PC-3 (cell line): ENCODE results near the gene C1orf105.

Experiments
- EZH2 ChIP-seq: fragments of 300-600 bp; sonication (generic); IDR thresholded peaks from one replicate; pipeline ENCODE4 v1.6.1; 2017; ENCODE audit warnings: antibody characterized with exemption, mild to moderate bottlenecking, low read length; ENCODE audit not compliant: unreplicated experiment
- EZH2phosphoT487 ChIP-seq: fragments of 300-600 bp; sonication (generic); IDR thresholded peaks from 2 replicates; pipeline ENCODE4 v1.6.1; 2018; ENCODE audit warnings: mild to moderate bottlenecking, antibody characterized with exemption, low read length, borderline replicate concordance
- TF ChIP-seq, protein P1 (sequence below): fragments of 300-600 bp; sonication (generic); conservative IDR thresholded peaks from 2 replicates; pipeline ENCODE4 v1.5.1; 2017; ENCODE audit warnings: antibody characterized with exemption, low read depth, mild to moderate bottlenecking, low read length

DNA sequence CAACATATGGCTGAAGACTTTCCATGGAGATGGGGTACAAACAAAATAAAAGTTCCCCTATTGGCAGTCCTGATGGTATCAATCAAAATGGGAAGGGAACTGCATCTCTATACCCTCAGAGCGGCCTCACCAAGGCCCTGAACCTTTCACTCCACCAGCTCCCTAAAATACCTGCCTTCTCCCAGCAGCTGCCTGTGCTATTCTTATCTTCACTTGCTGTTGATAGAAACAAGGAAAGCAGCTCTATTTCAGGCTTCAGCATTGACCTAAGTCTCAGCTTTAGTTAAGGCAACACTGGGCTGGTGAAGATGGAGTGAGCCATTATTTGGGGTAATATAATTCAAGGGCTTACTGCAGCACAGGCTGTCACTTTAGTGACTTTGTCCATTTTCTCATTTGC is 45.1 kb downstream of the C1orf105 start:
- TF ChIP-seq, protein P1, sequence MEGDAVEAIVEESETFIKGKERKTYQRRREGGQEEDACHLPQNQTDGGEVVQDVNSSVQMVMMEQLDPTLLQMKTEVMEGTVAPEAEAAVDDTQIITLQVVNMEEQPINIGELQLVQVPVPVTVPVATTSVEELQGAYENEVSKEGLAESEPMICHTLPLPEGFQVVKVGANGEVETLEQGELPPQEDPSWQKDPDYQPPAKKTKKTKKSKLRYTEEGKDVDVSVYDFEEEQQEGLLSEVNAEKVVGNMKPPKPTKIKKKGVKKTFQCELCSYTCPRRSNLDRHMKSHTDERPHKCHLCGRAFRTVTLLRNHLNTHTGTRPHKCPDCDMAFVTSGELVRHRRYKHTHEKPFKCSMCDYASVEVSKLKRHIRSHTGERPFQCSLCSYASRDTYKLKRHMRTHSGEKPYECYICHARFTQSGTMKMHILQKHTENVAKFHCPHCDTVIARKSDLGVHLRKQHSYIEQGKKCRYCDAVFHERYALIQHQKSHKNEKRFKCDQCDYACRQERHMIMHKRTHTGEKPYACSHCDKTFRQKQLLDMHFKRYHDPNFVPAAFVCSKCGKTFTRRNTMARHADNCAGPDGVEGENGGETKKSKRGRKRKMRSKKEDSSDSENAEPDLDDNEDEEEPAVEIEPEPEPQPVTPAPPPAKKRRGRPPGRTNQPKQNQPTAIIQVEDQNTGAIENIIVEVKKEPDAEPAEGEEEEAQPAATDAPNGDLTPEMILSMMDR: no peak
- TF ChIP-seq EZH2 (no peak), EZH2phosphoT487 (no peak)
